ENCODE data around the gene ASRGL1.
A peak's percentile ranks its signal among the peaks of the same experiment; 100 is the strongest.

Gene ASRGL1

GRCh38 chr11:62394825-62395538 is 57.7 kb downstream of the ASRGL1 start:
- peak; percentile 7 for DNase-seq

- DNase-seq, result no peak
Measured at GRCh38 chr11:62395885-62396551, 58.8 kb downstream of the ASRGL1 start.

GRCh38 chr11:62398011-62398994 is 61.1 kb downstream of the ASRGL1 start:
- no peak for DNase-seq

GRCh38 chr11:62399172-62399877 is 62.1 kb downstream of the ASRGL1 start:
- DNase-seq, result no peak

GRCh38 chr11:62399878-62400266 is 62.6 kb downstream of the ASRGL1 start:
- no peak for DNase-seq

- no peak for DNase-seq
Measured at GRCh38 chr11:62400281-62400680, 63.0 kb downstream of the ASRGL1 start.

- no peak for DNase-seq
Measured at GRCh38 chr11:62400760-62401159, 63.5 kb downstream of the ASRGL1 start.

GRCh38 chr11:62401356-62401755 is 64.1 kb downstream of the ASRGL1 start:
- no peak for DNase-seq

GRCh38 chr11:62401811-62402210 is 64.6 kb downstream of the ASRGL1 start:
- no peak for DNase-seq

GRCh38 chr11:62402226-62402959 is 65.1 kb downstream of the ASRGL1 start:
- no peak for DNase-seq

GRCh38 chr11:62402960-62403730 is 65.9 kb downstream of the ASRGL1 start:
- no peak for DNase-seq

- DNase-seq, result no peak
Measured at GRCh38 chr11:62404435-62404834, 67.2 kb downstream of the ASRGL1 start.

- no peak for DNase-seq
Measured at GRCh38 chr11:62404901-62405300, 67.7 kb downstream of the ASRGL1 start.

GRCh38 chr11:62406034-62406433 is 68.8 kb downstream of the ASRGL1 start:
- no peak for DNase-seq

- DNase-seq, result no peak
Measured at GRCh38 chr11:62409831-62410230, 72.6 kb downstream of the ASRGL1 start.

GRCh38 chr11:62410972-62411371 is 73.7 kb downstream of the ASRGL1 start:
- no peak for DNase-seq

GRCh38 chr11:62411524-62411923 is 74.3 kb downstream of the ASRGL1 start:
- no peak for DNase-seq

- no peak for DNase-seq
Measured at GRCh38 chr11:62413060-62413696, 75.9 kb downstream of the ASRGL1 start.

GRCh38 chr11:62416596-62416995 is 79.3 kb downstream of the ASRGL1 start:
- no peak for DNase-seq

- DNase-seq, result no peak
Measured at GRCh38 chr11:62418136-62418535, 80.9 kb downstream of the ASRGL1 start.

- DNase-seq, result no peak
Measured at GRCh38 chr11:62418733-62419132, 81.5 kb downstream of the ASRGL1 start, which contains the start of gene SCGB1A1. SCGB1A1 (plus strand) TSS chr11:62419033; CDS start chr11:62419096, 63 bp downstream.

Measured in SIG-M5 (cell line).